ENCODE measurements around the gene JMJD1C. TPM values are rescaled to one million over a fixed set of nuclear protein-coding genes. Genes with fewer than 3 reads are reported as not detected.

Gene JMJD1C
- total and polyA plus RNA-seq, 12 donors: 14.4 to 70.4 (median 39.2) TPM

GRCh38 chr10:63365976-63366765, 99.6 kb downstream of the JMJD1C start:
- H3K36me3 ChIP-seq: no peaks in the 10 kb centered on the region
- no peaks in the 10 kb centered on the region for H3K9me3 ChIP-seq
- TF ChIP-seq CTCF (IDR thresholded peaks at IDR 0.05): no peak
- no peak overlapping the region for H3K4me3 ChIP-seq
- intact Hi-C loops (cut with DNase I): no loop called here
- WGBS, 2 donors: 97 to 98% methylated on average over 2 of the region's 2 CpGs
- ATAC-seq: no peak
- peaks cover 0 to 19% (median 0%) of the 10 kb centered on the region in 9 donors for H3K4me1 ChIP-seq
- H3K27ac ChIP-seq: no peak overlapping the region
- DNase-seq: no peak
- no peaks in the 10 kb centered on the region for H3K27me3 ChIP-seq

- ATAC-seq (no peak), DNase-seq (no peak)
- Histone ChIP-seq H3K27me3 (no peaks in the 10 kb centered on the region), H3K27ac (no peak overlapping the region), H3K4me3 (no peak overlapping the region), H3K36me3 (no peaks in the 10 kb centered on the region), H3K9me3 (no peaks in the 10 kb centered on the region), H3K4me1 (peaks cover 0 to 21% (median 0%) of the 10 kb centered on the region in 9 donors)
- intact Hi-C loops (cut with DNase I): no loop called here
- no peak for TF ChIP-seq CTCF (IDR thresholded peaks at IDR 0.05)
- 87 to 92% methylated on average over 2 of the region's 2 CpGs for WGBS, 2 donors
These were observed 100.9 kb downstream of the JMJD1C start for GRCh38 chr10:63364918-63365317.

- intact Hi-C loops (cut with DNase I): no loop called here
- H3K27me3 ChIP-seq: no peaks in the 10 kb centered on the region
- WGBS, 2 donors: 97 to 98% methylated on average over 7 of the region's 7 CpGs
- no peak for TF ChIP-seq CTCF (IDR thresholded peaks at IDR 0.05)
- no peaks in the 10 kb centered on the region for H3K36me3 ChIP-seq
- peaks cover 0 to 26% (median 0%) of the 10 kb centered on the region in 9 donors for H3K4me1 ChIP-seq
- H3K27ac ChIP-seq: no peak overlapping the region
- H3K9me3 ChIP-seq: no peaks in the 10 kb centered on the region
- DNase-seq (no peak), ATAC-seq (no peak)
- H3K4me3 ChIP-seq: no peak overlapping the region
These were observed 101.8 kb downstream of the JMJD1C start for GRCh38 chr10:63363951-63364350.

GRCh38 chr10:63355682-63356081, 110.1 kb downstream of the JMJD1C start:
- Histone ChIP-seq H3K36me3 (no peaks in the 10 kb centered on the region), H3K9me3 (no peaks in the 10 kb centered on the region), H3K27me3 (no peaks in the 10 kb centered on the region), H3K4me1 (peaks cover 0 to 10% (median 6%) of the 10 kb centered on the region in 9 donors), H3K27ac (no peak overlapping the region), H3K4me3 (no peak overlapping the region)
- no peak for ATAC-seq
- WGBS, 2 donors: 92 to 94% methylated on average over 2 of the region's 2 CpGs
- intact Hi-C loops (cut with DNase I): no loop called here
- no peak for DNase-seq
- no peak for TF ChIP-seq CTCF (IDR thresholded peaks at IDR 0.05)

Data from heart right ventricle (tissue), 16 donors.